ENCODE measurements around the gene NRDC.

NRDC gene

GRCh38 chr1:51790385-51790784 is 88.1 kb downstream of the NRDC start:
- Mint-ChIP-seq H3K27ac (peak overlapping the region; percentile 3), H3K4me3 (no peak overlapping the region)
- DNase-seq = no peak

GRCh38 chr1:51789342-51789741 is 89.2 kb downstream of the NRDC start:
- no peak overlapping the region for H3K4me3 Mint-ChIP-seq
- no peaks in the 10 kb centered on the region for H3K9me3 Mint-ChIP-seq
- H3K36me3 Mint-ChIP-seq (ENCODE audit: low read depth) = peaks cover 50% of the 10 kb centered on the region
- H3K27me3 Mint-ChIP-seq = no peaks in the 10 kb centered on the region
- peaks cover 11% of the 10 kb centered on the region for H3K4me1 Mint-ChIP-seq
- ATAC-seq (no peak), DNase-seq (no peak)
- H3K27ac Mint-ChIP-seq = peak overlapping the region; percentile 12

More at GRCh38 chr1:51790385-51790784, 88.1 kb downstream of the NRDC start:
- no peaks in the 10 kb centered on the region for H3K9me3 Mint-ChIP-seq
- peaks cover 11% of the 10 kb centered on the region for H3K4me1 Mint-ChIP-seq
- H3K36me3 Mint-ChIP-seq (ENCODE audit: low read depth) = peaks cover 51% of the 10 kb centered on the region
- ATAC-seq = no peak
- no peaks in the 10 kb centered on the region for H3K27me3 Mint-ChIP-seq

GRCh38 chr1:51788938-51789337 is 89.6 kb downstream of the NRDC start:
- Mint-ChIP-seq H3K9me3 (no peaks in the 10 kb centered on the region), H3K4me1 (peaks cover 11% of the 10 kb centered on the region), H3K4me3 (no peak overlapping the region), H3K36me3 (ENCODE audit: low read depth) (peaks cover 51% of the 10 kb centered on the region), H3K27ac (peak overlapping the region; percentile 12), H3K27me3 (no peaks in the 10 kb centered on the region)
- no peak for ATAC-seq
- no peak for DNase-seq

- no peak overlapping the region for H3K4me3 Mint-ChIP-seq
- no peaks in the 10 kb centered on the region for H3K9me3 Mint-ChIP-seq
- ATAC-seq = no peak
- no peaks in the 10 kb centered on the region for H3K4me1 Mint-ChIP-seq
- H3K36me3 Mint-ChIP-seq (ENCODE audit: low read depth) = peaks cover 39% of the 10 kb centered on the region
- peak overlapping the region; percentile 24 for H3K27ac Mint-ChIP-seq
- DNase-seq = no peak
- H3K27me3 Mint-ChIP-seq = no peaks in the 10 kb centered on the region
Observed at GRCh38 chr1:51784997-51785421, 93.5 kb downstream of the NRDC start.

- H3K4me3 Mint-ChIP-seq = no peak overlapping the region
- ATAC-seq = no peak
- H3K36me3 Mint-ChIP-seq (ENCODE audit: low read depth) = peaks cover 20% of the 10 kb centered on the region
- no peaks in the 10 kb centered on the region for H3K27me3 Mint-ChIP-seq
- H3K27ac Mint-ChIP-seq = no peak overlapping the region
- H3K9me3 Mint-ChIP-seq = no peaks in the 10 kb centered on the region
- no peak for DNase-seq
- peaks cover 2% of the 10 kb centered on the region for H3K4me1 Mint-ChIP-seq
Observed at GRCh38 chr1:51780927-51781326, 97.6 kb downstream of the NRDC start.

- Mint-ChIP-seq H3K27me3 (no peaks in the 10 kb centered on the region), H3K9me3 (no peaks in the 10 kb centered on the region), H3K27ac (no peak overlapping the region), H3K4me1 (peaks cover 16% of the 10 kb centered on the region), H3K4me3 (no peak overlapping the region), H3K36me3 (ENCODE audit: low read depth) (peaks cover 38% of the 10 kb centered on the region)
- ATAC-seq = no peak
- DNase-seq = no peak
Observed at GRCh38 chr1:51776408-51776807, 102.1 kb downstream of the NRDC start.

- Mint-ChIP-seq H3K27ac (no peak overlapping the region), H3K9me3 (no peaks in the 10 kb centered on the region), H3K4me3 (no peak overlapping the region), H3K4me1 (peaks cover 18% of the 10 kb centered on the region), H3K27me3 (no peaks in the 10 kb centered on the region), H3K36me3 (ENCODE audit: low read depth) (peaks cover 28% of the 10 kb centered on the region)
- ATAC-seq (no peak), DNase-seq (no peak)
Observed at GRCh38 chr1:51768971-51769588, 109.4 kb downstream of the NRDC start.

- peaks cover 18% of the 10 kb centered on the region for H3K4me1 Mint-ChIP-seq
- no peak for DNase-seq
- H3K27me3 Mint-ChIP-seq = no peaks in the 10 kb centered on the region
- H3K9me3 Mint-ChIP-seq = no peaks in the 10 kb centered on the region
- ATAC-seq = no peak
- no peak overlapping the region for H3K27ac Mint-ChIP-seq
- H3K36me3 Mint-ChIP-seq (ENCODE audit: low read depth) = peaks cover 8% of the 10 kb centered on the region
- H3K4me3 Mint-ChIP-seq = no peak overlapping the region
Observed at GRCh38 chr1:51761351-51761750, 117.2 kb downstream of the NRDC start.

- Mint-ChIP-seq H3K4me1 (peaks cover 19% of the 10 kb centered on the region), H3K9me3 (no peaks in the 10 kb centered on the region), H3K27ac (no peak overlapping the region), H3K4me3 (no peak overlapping the region), H3K27me3 (no peaks in the 10 kb centered on the region), H3K36me3 (ENCODE audit: low read depth) (peaks cover 8% of the 10 kb centered on the region)
- DNase-seq (no peak), ATAC-seq (no peak)
Observed at GRCh38 chr1:51760872-51761271, 117.7 kb downstream of the NRDC start.

GRCh38 chr1:51758310-51758709 is 120.2 kb downstream of the NRDC start:
- Mint-ChIP-seq H3K4me3 (no peak overlapping the region), H3K4me1 (peaks cover 17% of the 10 kb centered on the region), H3K9me3 (no peaks in the 10 kb centered on the region), H3K27ac (no peak overlapping the region), H3K27me3 (no peaks in the 10 kb centered on the region), H3K36me3 (ENCODE audit: low read depth) (peaks cover 9% of the 10 kb centered on the region)
- ATAC-seq (no peak), DNase-seq (no peak)

GRCh38 chr1:51756290-51756689 is 122.2 kb downstream of the NRDC start:
- Mint-ChIP-seq H3K4me3 (no peak overlapping the region), H3K36me3 (ENCODE audit: low read depth) (peaks cover 15% of the 10 kb centered on the region), H3K9me3 (no peaks in the 10 kb centered on the region), H3K27me3 (no peaks in the 10 kb centered on the region), H3K4me1 (peaks cover 12% of the 10 kb centered on the region), H3K27ac (no peak overlapping the region)
- DNase-seq (no peak), ATAC-seq (no peak)

- ATAC-seq (no peak), DNase-seq (no peak)
- Mint-ChIP-seq H3K36me3 (ENCODE audit: low read depth) (peaks cover 19% of the 10 kb centered on the region), H3K27ac (no peak overlapping the region), H3K4me1 (peaks cover 7% of the 10 kb centered on the region), H3K27me3 (no peaks in the 10 kb centered on the region), H3K4me3 (no peak overlapping the region), H3K9me3 (no peaks in the 10 kb centered on the region)
Observed at GRCh38 chr1:51755437-51755836, 123.1 kb downstream of the NRDC start.

GRCh38 chr1:51754666-51755065 is 123.9 kb downstream of the NRDC start:
- peaks cover 21% of the 10 kb centered on the region for H3K36me3 Mint-ChIP-seq (ENCODE audit: low read depth)
- DNase-seq (no peak), ATAC-seq (no peak)
- H3K27me3 Mint-ChIP-seq = no peaks in the 10 kb centered on the region
- H3K4me1 Mint-ChIP-seq = peaks cover 2% of the 10 kb centered on the region
- H3K27ac Mint-ChIP-seq = no peak overlapping the region
- H3K9me3 Mint-ChIP-seq = no peaks in the 10 kb centered on the region
- H3K4me3 Mint-ChIP-seq = no peak overlapping the region

- DNase-seq = no peak
- peaks cover 2% of the 10 kb centered on the region for H3K4me1 Mint-ChIP-seq
- no peaks in the 10 kb centered on the region for H3K27me3 Mint-ChIP-seq
- no peak overlapping the region for H3K4me3 Mint-ChIP-seq
- ATAC-seq = no peak
- no peaks in the 10 kb centered on the region for H3K9me3 Mint-ChIP-seq
- H3K36me3 Mint-ChIP-seq (ENCODE audit: low read depth) = peaks cover 21% of the 10 kb centered on the region
- no peak overlapping the region for H3K27ac Mint-ChIP-seq
Observed at GRCh38 chr1:51753969-51754368, 124.6 kb downstream of the NRDC start.

- ATAC-seq = no peak
- no peak for DNase-seq
- H3K27ac Mint-ChIP-seq = no peak overlapping the region
- no peaks in the 10 kb centered on the region for H3K9me3 Mint-ChIP-seq
- H3K27me3 Mint-ChIP-seq = no peaks in the 10 kb centered on the region
- H3K4me3 Mint-ChIP-seq = no peak overlapping the region
- H3K36me3 Mint-ChIP-seq (ENCODE audit: low read depth) = peaks cover 22% of the 10 kb centered on the region
- H3K4me1 Mint-ChIP-seq = peaks cover 2% of the 10 kb centered on the region
Observed at GRCh38 chr1:51752073-51752948, 126.2 kb downstream of the NRDC start.
